ENCODE measurements around the gene CFB.
"Not testable (repeated sequence)": the region's sequence is repeated elsewhere in the genome, so short reads cannot be mapped to it uniquely, and the experiment has no call there.

CFB gene

GRCh38 chr6:31945507-31946369 lies at the start of gene CFB:
Gene CFB (plus strand): TSS chr6:31946095. CDS start chr6:31946222, 127 bp downstream.
- DNase-seq (ENCODE audit: low spot score), result no peak

- DNase-seq (ENCODE audit: low spot score), result no peak
These were observed 49.4 kb upstream of the CFB start for GRCh38 chr6:31896493-31896855.

GRCh38 chr6:31896856-31897611 lies 48.9 kb upstream of the CFB start:
- DNase-seq (ENCODE audit: low spot score), result no peak

- DNase-seq (ENCODE audit: low spot score), result peak; percentile 80
These were observed 48.1 kb upstream of the CFB start, which contains the start of gene EHMT2 for GRCh38 chr6:31897612-31898382. Gene EHMT2 (minus strand): TSS chr6:31897698. CDS start chr6:31897677, 21 bp downstream.

GRCh38 chr6:31898383-31899011 lies 47.4 kb upstream of the CFB start:
- peak; percentile 58 for DNase-seq (ENCODE audit: low spot score)

GRCh38 chr6:31899215-31899614 lies 46.7 kb upstream of the CFB start:
- no peak for DNase-seq (ENCODE audit: low spot score)

- DNase-seq (ENCODE audit: low spot score), result no peak
These were observed 45.8 kb upstream of the CFB start for GRCh38 chr6:31899882-31900722.

GRCh38 chr6:31900917-31901414 lies 44.9 kb upstream of the CFB start:
- no peak for DNase-seq (ENCODE audit: low spot score)

- DNase-seq (ENCODE audit: low spot score), result peak; percentile 68
These were observed 44.4 kb upstream of the CFB start for GRCh38 chr6:31901415-31901952.

- peak; percentile 84 for DNase-seq (ENCODE audit: low spot score)
These were observed 43.8 kb upstream of the CFB start, which contains the start of gene ZBTB12 for GRCh38 chr6:31901953-31902643. Gene ZBTB12 (minus strand): TSS chr6:31902086. CDS start chr6:31901305, 781 bp downstream.

- DNase-seq (ENCODE audit: low spot score), result no peak
These were observed 41.9 kb upstream of the CFB start for GRCh38 chr6:31903957-31904356.

GRCh38 chr6:31905041-31905440 lies 40.9 kb upstream of the CFB start:
- DNase-seq (ENCODE audit: low spot score), result no peak

GRCh38 chr6:31906122-31906521 lies 39.8 kb upstream of the CFB start:
- DNase-seq (ENCODE audit: low spot score), result no peak

- not testable (repeated sequence) for DNase-seq (ENCODE audit: low spot score)
These were observed 39.2 kb upstream of the CFB start for GRCh38 chr6:31906727-31907126.

- no peak for DNase-seq (ENCODE audit: low spot score)
These were observed 38.6 kb upstream of the CFB start for GRCh38 chr6:31907158-31907813.

GRCh38 chr6:31908255-31908654 lies 37.6 kb upstream of the CFB start:
- DNase-seq (ENCODE audit: low spot score), result not testable (repeated sequence)

- no peak for DNase-seq (ENCODE audit: low spot score)
These were observed 37.1 kb upstream of the CFB start for GRCh38 chr6:31908791-31909190.

- not testable (repeated sequence) for DNase-seq (ENCODE audit: low spot score)
These were observed 36.6 kb upstream of the CFB start for GRCh38 chr6:31909298-31909697.
